ENCODE data around the gene ADARB2.

Gene ADARB2

GRCh38 chr10:1630304-1630703 lies 107.0 kb downstream of the ADARB2 start:
- Histone ChIP-seq H3K27ac (no peak overlapping the region), H3K4me3 (ENCODE audit: low read depth in 1 of 2, low read length in 1 of 2) (no peak overlapping the region), H3K36me3 (no peaks in the 10 kb centered on the region), H3K9me3 (no peaks in the 10 kb centered on the region), H3K27me3 (no peaks in the 10 kb centered on the region), H3K4me1 (ENCODE audit: control insufficient read depth in 1 of 2, insufficient read depth in 1 of 2, low read depth in 1 of 2, low read length in 1 of 2) (no peaks in the 10 kb centered on the region)
- no peak for TF ChIP-seq CTCF (IDR thresholded peaks at IDR 0.05)

- H3K27ac ChIP-seq: no peak overlapping the region
- H3K4me1 ChIP-seq (ENCODE audit: control insufficient read depth in 1 of 2, insufficient read depth in 1 of 2, low read depth in 1 of 2, low read length in 1 of 2): no peaks in the 10 kb centered on the region
- no peaks in the 10 kb centered on the region for H3K27me3 ChIP-seq
- no peak for TF ChIP-seq CTCF (IDR thresholded peaks at IDR 0.05)
- no peaks in the 10 kb centered on the region for H3K9me3 ChIP-seq
- H3K4me3 ChIP-seq (ENCODE audit: low read depth in 1 of 2, low read length in 1 of 2): no peak overlapping the region
- H3K36me3 ChIP-seq: no peaks in the 10 kb centered on the region
Observed at GRCh38 chr10:1629326-1630198, 107.8 kb downstream of the ADARB2 start.

GRCh38 chr10:1628757-1629156 lies 108.6 kb downstream of the ADARB2 start:
- H3K36me3 ChIP-seq: no peaks in the 10 kb centered on the region
- no peaks in the 10 kb centered on the region for H3K9me3 ChIP-seq
- no peaks in the 10 kb centered on the region for H3K4me1 ChIP-seq (ENCODE audit: control insufficient read depth in 1 of 2, insufficient read depth in 1 of 2, low read depth in 1 of 2, low read length in 1 of 2)
- no peaks in the 10 kb centered on the region for H3K27me3 ChIP-seq
- no peak overlapping the region for H3K27ac ChIP-seq
- no peak for TF ChIP-seq CTCF (IDR thresholded peaks at IDR 0.05)
- no peak overlapping the region for H3K4me3 ChIP-seq (ENCODE audit: low read depth in 1 of 2, low read length in 1 of 2)

GRCh38 chr10:1627945-1628344 lies 109.4 kb downstream of the ADARB2 start:
- no peaks in the 10 kb centered on the region for H3K36me3 ChIP-seq
- no peaks in the 10 kb centered on the region for H3K9me3 ChIP-seq
- no peaks in the 10 kb centered on the region for H3K27me3 ChIP-seq
- TF ChIP-seq CTCF (IDR thresholded peaks at IDR 0.05): no peak
- no peak overlapping the region for H3K27ac ChIP-seq
- no peaks in the 10 kb centered on the region for H3K4me1 ChIP-seq (ENCODE audit: control insufficient read depth in 1 of 2, insufficient read depth in 1 of 2, low read depth in 1 of 2, low read length in 1 of 2)
- no peak overlapping the region for H3K4me3 ChIP-seq (ENCODE audit: low read depth in 1 of 2, low read length in 1 of 2)

- Histone ChIP-seq H3K27ac (no peak overlapping the region), H3K36me3 (no peaks in the 10 kb centered on the region), H3K4me3 (ENCODE audit: low read depth in 1 of 2, low read length in 1 of 2) (no peak overlapping the region), H3K9me3 (no peaks in the 10 kb centered on the region), H3K27me3 (no peaks in the 10 kb centered on the region), H3K4me1 (ENCODE audit: control insufficient read depth in 1 of 2, insufficient read depth in 1 of 2, low read depth in 1 of 2, low read length in 1 of 2) (no peaks in the 10 kb centered on the region)
- TF ChIP-seq CTCF (IDR thresholded peaks at IDR 0.05): no peak
Observed at GRCh38 chr10:1626835-1627234, 110.5 kb downstream of the ADARB2 start.
